HCT116 (cell line): Measurements from ENCODE around the gene KNCN. TPM values are rescaled to one million over a fixed set of nuclear protein-coding genes. Genes with fewer than 3 reads are reported as not detected.

ENCODE experiments used
- ATAC-seq: fragments of 200-7000 bp; cut with Tn5 transposase; 2 replicates; pipeline ENCODE4 v1.9.1; 2020; ENCODE audit warnings: mild to moderate bottlenecking, moderate library complexity
- BruUV-seq: library from RNA; stranded (reverse); fragments of 400-500 nt; replicated peaks from 2 replicates; lab custom pipeline; 2021; lab: Mats Ljungman, UMichigan
- CTCF ChIA-PET: fragments of 300-600 bp; sonication (Branson Sonifier 250); formaldehyde crosslinking; loops from one replicate; lab custom pipeline; 2021; ENCODE audit warnings: antibody characterized with exemption; lab: Charles Lee
- POLR2A ChIA-PET: fragments of 300-600, 350-600 bp; sonication (Branson Sonifier 250); formaldehyde crosslinking; loops from one replicate; lab custom pipeline; 2021; ENCODE audit warnings: antibody characterized with exemption; lab: Charles Lee
- RAD21 ChIA-PET, 2 experiments: fragments of 300-600 bp; sonication (Branson Sonifier 250); formaldehyde crosslinking; loops; one replicate each; lab custom pipeline; 2023; ENCODE audit warnings: low total read pairs in 2 of 2; ENCODE audit not compliant: uncharacterized antibody in 2 of 2, unreplicated experiment in 2 of 2, low non-redundant PET in 1 of 2; lab: Charles Lee
- DNase-seq: peaks from one replicate; pipeline ENCODE4 v3.0.0-alpha.2; 2010; ENCODE audit warnings: low read depth, low spot score
- H2AFZ ChIP-seq: fragments of 200-600 bp; shearing (Covaris generic), sonication (generic); 2 replicates; pipeline ENCODE4 v1.6.1; 2017; ENCODE audit warnings: low read depth, mixed run types, mixed read lengths, antibody characterized with exemption, low read length; ENCODE audit not compliant: poor library complexity, severe bottlenecking
- H3K27ac ChIP-seq: 2 replicates; pipeline ENCODE4 v1.5.1; 2012; ENCODE audit warnings: low read depth, low read length
- H3K27me3 ChIP-seq: fragments of 200-600 bp; sonication (generic); 2 replicates; pipeline ENCODE4 v1.6.1; 2016; ENCODE audit warnings: mixed run types, low read length, mixed read lengths; ENCODE audit not compliant: insufficient read depth
- H3K36me3 ChIP-seq, 2 experiments: fragments of 200-500 bp in 1 of 2; fragments of 200-600 bp in 1 of 2; sonication (Bioruptor generic) in 1 of 2; sonication (generic) in 1 of 2; 2 replicates each; pipeline versions ENCODE4 v1.5.1 to v1.6.1; 2014 to 2016; ENCODE audit warnings: low read length in 2 of 2, inconsistent platforms in 1 of 2, mixed read lengths in 1 of 2, mixed run types in 1 of 2; ENCODE audit not compliant: insufficient read depth in 2 of 2, control insufficient read depth in 1 of 2
- H3K4me1 ChIP-seq, 2 experiments: fragments of 200-600 bp in 1 of 2; sonication (generic) in 1 of 2; 2 replicates each; pipeline versions ENCODE4 v1.5.1 to v1.6.1; 2012 to 2017; ENCODE audit warnings: low read length in 2 of 2, inconsistent platforms in 1 of 2, mild to moderate bottlenecking in 1 of 2, mixed read lengths in 1 of 2, mixed run types in 1 of 2, moderate library complexity in 1 of 2; ENCODE audit not compliant: insufficient read depth in 2 of 2, control insufficient read depth in 1 of 2
- H3K4me2 ChIP-seq: fragments of 200-600 bp; sonication (generic); 2 replicates; pipeline ENCODE4 v1.6.1; 2017; ENCODE audit warnings: mixed run types, low read length, mixed read lengths
- H3K4me3 ChIP-seq, 2 experiments: fragments of 200-600 bp in 1 of 2; sonication (generic) in 1 of 2; replicated peaks in 1 of 2; 2 replicates each; pipeline ENCODE4 v1.5.1; 2011 to 2016; ENCODE audit warnings: low read length in 2 of 2, control low read depth in 1 of 2, low read depth in 1 of 2, mild to moderate bottlenecking in 1 of 2, mixed read lengths in 1 of 2, mixed run types in 1 of 2
- H3K79me2 ChIP-seq: fragments of 200-600 bp; sonication (generic); 2 replicates; pipeline ENCODE4 v1.6.1; 2017; ENCODE audit warnings: mild to moderate bottlenecking, mixed run types, low read length, moderate library complexity, mixed read lengths; ENCODE audit not compliant: insufficient read depth
- H3K9ac ChIP-seq: fragments of 200-600 bp; sonication (generic); 2 replicates; pipeline ENCODE4 v1.6.1; 2016; ENCODE audit warnings: low read length, mixed read lengths
- H3K9me2 ChIP-seq: fragments of 200-600 bp; sonication (generic), shearing (Covaris generic); 2 replicates; pipeline ENCODE4 v1.6.1; 2017; ENCODE audit warnings: mixed run types, mild to moderate bottlenecking, moderate library complexity; ENCODE audit not compliant: insufficient read depth
- H3K9me3 ChIP-seq, 2 experiments: fragments of 200-500 bp in 1 of 2; fragments of 200-600 bp in 1 of 2; sonication (Bioruptor generic) in 1 of 2; sonication (generic) in 1 of 2; 2 replicates each; pipeline ENCODE4 v1.6.1; 2014 to 2017; ENCODE audit warnings: low read length in 2 of 2, mixed read lengths in 2 of 2, inconsistent platforms in 1 of 2, low read depth in 1 of 2, mild to moderate bottlenecking in 1 of 2, mixed run types in 1 of 2, moderate library complexity in 1 of 2; ENCODE audit not compliant: control insufficient read depth in 1 of 2, insufficient read depth in 1 of 2
- H4K20me1 ChIP-seq: fragments of 200-600 bp; sonication (generic), shearing (Covaris generic); 2 replicates; pipeline ENCODE4 v1.6.1; 2017; ENCODE audit warnings: mixed run types, mild to moderate bottlenecking, moderate library complexity; ENCODE audit not compliant: insufficient read depth
- ATF3 ChIP-seq: IDR thresholded peaks from 2 replicates; pipeline ENCODE4 v1.6.1; 2012
- EGR1 ChIP-seq: IDR thresholded peaks from 2 replicates; pipeline ENCODE4 v1.6.1; 2012; ENCODE audit warnings: low read depth
- ELF1 ChIP-seq: IDR thresholded peaks from 2 replicates; pipeline ENCODE4 v1.6.1; 2012; ENCODE audit warnings: low read depth, borderline replicate concordance
- EZH2 ChIP-seq: fragments of 200-600 bp; sonication (generic); IDR thresholded peaks from 2 replicates; pipeline ENCODE4 v1.6.1; 2017; ENCODE audit warnings: antibody characterized with exemption, mixed run types
- FOSL1 ChIP-seq: IDR thresholded peaks from 2 replicates; pipeline ENCODE4 v1.6.1; 2012; ENCODE audit warnings: low read depth
- JUND ChIP-seq: IDR thresholded peaks from 2 replicates; pipeline ENCODE4 v1.6.1; 2012
- POLR2A ChIP-seq: IDR thresholded peaks from 2 replicates; pipeline ENCODE4 v1.7.0; 2011; ENCODE audit warnings: borderline replicate concordance; ENCODE audit not compliant: insufficient read depth, insufficient read length; ENCODE audit errors: extremely low read depth
- POLR2AphosphoS5 ChIP-seq: IDR thresholded peaks from 2 replicates; pipeline ENCODE4 v1.6.1; 2011; ENCODE audit warnings: mild to moderate bottlenecking, low read depth, low read length, moderate library complexity
- RAD21 ChIP-seq: IDR thresholded peaks from 2 replicates; pipeline ENCODE4 v1.6.1; 2012; ENCODE audit warnings: low read depth, mild to moderate bottlenecking
- SP1 ChIP-seq: IDR thresholded peaks from 2 replicates; pipeline ENCODE4 v1.6.1; 2012; ENCODE audit warnings: low read depth
- SRF ChIP-seq: IDR thresholded peaks from 2 replicates; pipeline ENCODE4 v1.6.1; 2012; ENCODE audit warnings: low read depth
- TCF7L2 ChIP-seq: IDR thresholded peaks from 2 replicates; pipeline ENCODE4 v1.7.0; 2011; ENCODE audit warnings: borderline replicate concordance, inconsistent platforms; ENCODE audit not compliant: insufficient read depth, insufficient read length; ENCODE audit errors: extremely low read depth
- ZFX ChIP-seq: fragments of 450-650 bp; IDR thresholded peaks from 2 replicates; pipeline ENCODE4 v1.6.1; 2017
- ZNF274 ChIP-seq: fragments of 200-500 bp; sonication (Bioruptor generic); IDR thresholded peaks from 2 replicates; pipeline ENCODE4 v1.6.1; 2014; ENCODE audit warnings: mild to moderate bottlenecking, low read depth, low read length, inconsistent platforms
- intact Hi-C: fragments of 100-400 bp; cut with micrococcal nuclease; formaldehyde crosslinking; loops from 2 replicates; pipeline ENCODE4 v1.10.0; 2022
- total RNA-seq: library from RNA; stranded (reverse); gene quantifications from one replicate; pipeline ENCODE4 v1.2.1, GENCODE V29; 2021; ENCODE audit not compliant: unreplicated experiment
- TF ChIP-seq, protein P1 (sequence below), 3 experiments: fragments of 200-600 bp in 1 of 3; sonication (generic) in 1 of 3; IDR thresholded peaks in 2 of 3; conservative IDR thresholded peaks in 1 of 3; 2 replicates each; pipeline ENCODE4 v1.5.1; 2012 to 2017; ENCODE audit warnings: low read depth in 2 of 3, low read length in 2 of 3, antibody characterized with exemption in 1 of 3, borderline replicate concordance in 1 of 3, control low read depth in 1 of 3, mild to moderate bottlenecking in 1 of 3, mixed read lengths in 1 of 3, mixed run types in 1 of 3, moderate library complexity in 1 of 3; ENCODE audit not compliant: insufficient read depth in 1 of 3
- TF ChIP-seq, protein P2 (sequence below): IDR thresholded peaks from 2 replicates; pipeline ENCODE4 v1.6.1; 2012; ENCODE audit warnings: low read depth

KNCN gene
- total RNA-seq, 1 experiment from 2014 or later: not detected

DNA sequence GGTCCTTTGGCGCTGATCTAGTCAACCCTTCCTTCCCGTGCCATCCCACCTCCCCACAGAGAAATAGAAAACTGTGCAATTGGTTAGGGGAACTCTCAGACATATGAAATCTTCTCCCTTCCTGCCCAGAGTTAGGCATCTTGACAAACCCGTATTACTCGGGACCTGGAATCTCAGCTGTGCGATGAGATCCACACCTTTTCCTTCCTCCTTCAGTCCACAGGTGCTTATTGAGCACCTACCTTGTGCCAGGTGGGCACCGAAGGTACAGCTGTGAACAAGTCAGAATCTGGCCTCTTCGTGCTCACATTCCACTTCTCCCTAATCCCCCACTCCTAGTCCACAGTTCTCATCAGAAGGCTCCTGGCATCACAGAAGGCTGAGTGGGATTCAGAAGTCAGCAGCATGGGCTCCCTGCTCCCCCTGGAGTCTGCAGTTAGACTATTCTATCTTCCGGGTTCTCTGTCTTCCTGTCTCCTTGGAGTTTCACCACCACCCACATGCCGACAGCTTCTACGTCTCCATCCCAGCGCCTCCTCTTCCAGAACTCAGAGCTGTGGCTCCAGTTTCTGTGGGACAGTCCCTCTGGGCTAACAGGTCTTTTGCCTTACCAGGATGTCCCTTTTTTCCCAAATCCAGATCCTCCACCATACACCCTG is 23.0 kb downstream of the KNCN start (continued):
- no peak for TF ChIP-seq ELF1
- no peak for TF ChIP-seq SRF
- no peak for TF ChIP-seq JUND
- no peak for TF ChIP-seq TCF7L2
- TF ChIP-seq ATF3: no peak
- TF ChIP-seq FOSL1: no peak

DNA sequence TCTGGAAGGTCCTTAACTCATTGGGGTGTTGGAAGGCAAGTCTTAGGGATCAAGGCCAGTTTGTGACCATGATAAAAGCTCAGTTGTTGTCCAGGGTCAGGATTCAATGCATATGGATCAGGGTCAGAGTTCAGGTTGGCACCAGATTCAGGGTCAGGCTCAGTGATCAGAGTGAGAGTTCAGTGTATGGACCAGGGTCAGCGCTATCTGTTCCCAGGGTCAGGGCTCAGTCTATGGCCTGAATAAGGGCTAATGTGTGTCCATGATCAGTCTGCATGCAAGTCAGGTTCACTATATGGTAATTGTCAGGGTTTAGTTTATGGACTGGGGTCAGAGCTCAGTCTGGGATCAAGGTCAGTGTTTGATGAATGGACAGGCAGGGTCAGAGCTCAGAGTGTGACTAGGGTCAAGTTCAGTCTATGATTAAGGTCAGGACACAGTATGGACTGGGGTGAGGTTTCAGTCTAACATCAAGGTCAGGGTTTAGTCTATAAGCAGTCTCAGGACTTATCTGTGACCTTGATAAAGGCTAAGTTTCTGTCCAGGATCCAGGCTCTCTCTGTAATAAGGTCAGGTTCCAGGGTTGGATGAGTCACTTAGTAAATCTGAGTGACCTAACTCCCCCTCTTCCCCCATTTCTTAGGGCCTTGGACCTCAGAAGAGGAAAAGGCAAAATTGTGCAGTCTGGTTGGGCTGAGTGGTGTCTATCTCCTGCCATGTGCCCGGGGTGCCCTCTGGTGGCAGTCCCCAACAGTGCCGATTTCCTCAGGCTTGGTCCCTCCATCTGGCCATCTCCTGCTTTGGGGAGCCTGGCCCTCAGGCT is 23.8 kb downstream of the KNCN start:
- CTCF ChIA-PET: interaction anchor here (1.0 to 5.5 kb wide), 7 partner anchors 8 to 85 kb away, joined by 3 to 67 read pairs (median 9); no protein-coding TSS in a partner anchor
- Histone ChIP-seq H3K4me1 (peaks cover 3 to 11% of the 10 kb centered on the region in 2 experiments; a peak in 3 of 4 replicates), H3K9ac (no peak overlapping the region), H3K27me3 (no peaks in the 10 kb centered on the region), H3K4me2 (no peak overlapping the region), H3K4me3 (no peak overlapping the region), H4K20me1 (no peaks in the 10 kb centered on the region), H3K79me2 (no peaks in the 10 kb centered on the region), H3K36me3 (no peaks in the 10 kb centered on the region), H3K27ac (no peak overlapping the region), H3K9me3 (no peaks in the 10 kb centered on the region), H2AFZ (no peak overlapping the region), H3K9me2 (no peaks in the 10 kb centered on the region)
- DNase-seq: peak; percentile 54
- RAD21 ChIA-PET: interaction anchor here (1.0 to 1.7 kb wide), 5 partner anchors 40 to 85 kb away, joined by 3 to 4 read pairs (median 3); no protein-coding TSS in a partner anchor
- ATAC-seq: peak; percentile 92
- intact Hi-C loops: loop anchor here (1.0 kb wide), 4 partner anchors 50 to 121 kb away; no protein-coding TSS in a partner anchor
- BruUV-seq: no TSS peak
- POLR2A ChIA-PET: interaction anchor here (1.2 kb wide), 1 partner anchor 85 kb away, joined by 3 read pairs; no protein-coding TSS in a partner anchor
- TF ChIP-seq ZNF274 (no peak), ZFX (no peak), POLR2A (no peak), EZH2 (no peak), POLR2AphosphoS5 (no peak), SRF (no peak), RAD21 (peak; percentile 100), TCF7L2 (no peak), SP1 (no peak), EGR1 (no peak), ATF3 (no peak)
- TF ChIP-seq, protein P1, sequence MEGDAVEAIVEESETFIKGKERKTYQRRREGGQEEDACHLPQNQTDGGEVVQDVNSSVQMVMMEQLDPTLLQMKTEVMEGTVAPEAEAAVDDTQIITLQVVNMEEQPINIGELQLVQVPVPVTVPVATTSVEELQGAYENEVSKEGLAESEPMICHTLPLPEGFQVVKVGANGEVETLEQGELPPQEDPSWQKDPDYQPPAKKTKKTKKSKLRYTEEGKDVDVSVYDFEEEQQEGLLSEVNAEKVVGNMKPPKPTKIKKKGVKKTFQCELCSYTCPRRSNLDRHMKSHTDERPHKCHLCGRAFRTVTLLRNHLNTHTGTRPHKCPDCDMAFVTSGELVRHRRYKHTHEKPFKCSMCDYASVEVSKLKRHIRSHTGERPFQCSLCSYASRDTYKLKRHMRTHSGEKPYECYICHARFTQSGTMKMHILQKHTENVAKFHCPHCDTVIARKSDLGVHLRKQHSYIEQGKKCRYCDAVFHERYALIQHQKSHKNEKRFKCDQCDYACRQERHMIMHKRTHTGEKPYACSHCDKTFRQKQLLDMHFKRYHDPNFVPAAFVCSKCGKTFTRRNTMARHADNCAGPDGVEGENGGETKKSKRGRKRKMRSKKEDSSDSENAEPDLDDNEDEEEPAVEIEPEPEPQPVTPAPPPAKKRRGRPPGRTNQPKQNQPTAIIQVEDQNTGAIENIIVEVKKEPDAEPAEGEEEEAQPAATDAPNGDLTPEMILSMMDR (IDR thresholded peaks at IDR 0.05 in 2 of 3, conservative IDR thresholded peaks at IDR 0.05 in 1 of 3; ENCODE audit: borderline replicate concordance in 1 of 3, insufficient read depth in 1 of 3, low read depth in 2 of 3, low read length in 2 of 3): peak; percentile 90 to 98 (median 93)
- TF ChIP-seq, protein P2, sequence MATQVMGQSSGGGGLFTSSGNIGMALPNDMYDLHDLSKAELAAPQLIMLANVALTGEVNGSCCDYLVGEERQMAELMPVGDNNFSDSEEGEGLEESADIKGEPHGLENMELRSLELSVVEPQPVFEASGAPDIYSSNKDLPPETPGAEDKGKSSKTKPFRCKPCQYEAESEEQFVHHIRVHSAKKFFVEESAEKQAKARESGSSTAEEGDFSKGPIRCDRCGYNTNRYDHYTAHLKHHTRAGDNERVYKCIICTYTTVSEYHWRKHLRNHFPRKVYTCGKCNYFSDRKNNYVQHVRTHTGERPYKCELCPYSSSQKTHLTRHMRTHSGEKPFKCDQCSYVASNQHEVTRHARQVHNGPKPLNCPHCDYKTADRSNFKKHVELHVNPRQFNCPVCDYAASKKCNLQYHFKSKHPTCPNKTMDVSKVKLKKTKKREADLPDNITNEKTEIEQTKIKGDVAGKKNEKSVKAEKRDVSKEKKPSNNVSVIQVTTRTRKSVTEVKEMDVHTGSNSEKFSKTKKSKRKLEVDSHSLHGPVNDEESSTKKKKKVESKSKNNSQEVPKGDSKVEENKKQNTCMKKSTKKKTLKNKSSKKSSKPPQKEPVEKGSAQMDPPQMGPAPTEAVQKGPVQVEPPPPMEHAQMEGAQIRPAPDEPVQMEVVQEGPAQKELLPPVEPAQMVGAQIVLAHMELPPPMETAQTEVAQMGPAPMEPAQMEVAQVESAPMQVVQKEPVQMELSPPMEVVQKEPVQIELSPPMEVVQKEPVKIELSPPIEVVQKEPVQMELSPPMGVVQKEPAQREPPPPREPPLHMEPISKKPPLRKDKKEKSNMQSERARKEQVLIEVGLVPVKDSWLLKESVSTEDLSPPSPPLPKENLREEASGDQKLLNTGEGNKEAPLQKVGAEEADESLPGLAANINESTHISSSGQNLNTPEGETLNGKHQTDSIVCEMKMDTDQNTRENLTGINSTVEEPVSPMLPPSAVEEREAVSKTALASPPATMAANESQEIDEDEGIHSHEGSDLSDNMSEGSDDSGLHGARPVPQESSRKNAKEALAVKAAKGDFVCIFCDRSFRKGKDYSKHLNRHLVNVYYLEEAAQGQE: no peak
